ENCODE data around the gene ZNF773. TPM values are rescaled to one million over a fixed set of nuclear protein-coding genes. Genes with fewer than 3 reads are reported as not detected.

Gene ZNF773
- total and polyA plus RNA-seq, 8 donors = 0.45 to 9.9 (median 1.9) TPM

DNA sequence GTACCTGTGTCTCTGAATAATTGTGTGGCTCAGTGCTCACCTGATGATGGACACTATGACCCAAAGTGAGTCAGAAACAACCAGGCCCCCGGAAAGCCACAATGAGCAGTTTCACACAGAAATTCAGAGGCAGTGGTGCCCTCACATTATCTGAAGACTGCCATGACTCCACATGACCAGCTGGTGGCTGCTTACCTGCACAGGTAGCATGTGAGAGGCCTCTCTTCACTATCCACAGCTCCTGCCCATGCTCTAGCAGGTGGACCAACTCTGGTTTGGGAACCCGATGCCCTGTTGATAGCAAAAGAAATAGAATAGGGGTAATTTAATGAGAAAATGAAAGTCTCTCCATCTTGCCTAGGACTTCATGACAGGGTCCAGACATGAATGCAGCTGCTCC is 52.7 kb downstream of the ZNF773 start:
- Histone ChIP-seq H3K36me3 (peaks cover 75 to 100% (median 90%) of the 10 kb centered on the region in 4 donors), H3K4me3 (no peak overlapping the region), H3K27me3 (no peaks in the 10 kb centered on the region), H3K9me3 (peaks cover 36 to 99% (median 87%) of the 10 kb centered on the region in 4 donors), H3K4me1 (no peaks in the 10 kb centered on the region), H3K27ac (no peak overlapping the region)
- DNase-seq = no peak
- TF ChIP-seq POLR2A (IDR thresholded peaks at IDR 0.05) (no peak), POLR2AphosphoS5 (IDR thresholded peaks at IDR 0.05) (no peak), EP300 (IDR thresholded peaks at IDR 0.05) (no peak)
- TF ChIP-seq, protein P1, sequence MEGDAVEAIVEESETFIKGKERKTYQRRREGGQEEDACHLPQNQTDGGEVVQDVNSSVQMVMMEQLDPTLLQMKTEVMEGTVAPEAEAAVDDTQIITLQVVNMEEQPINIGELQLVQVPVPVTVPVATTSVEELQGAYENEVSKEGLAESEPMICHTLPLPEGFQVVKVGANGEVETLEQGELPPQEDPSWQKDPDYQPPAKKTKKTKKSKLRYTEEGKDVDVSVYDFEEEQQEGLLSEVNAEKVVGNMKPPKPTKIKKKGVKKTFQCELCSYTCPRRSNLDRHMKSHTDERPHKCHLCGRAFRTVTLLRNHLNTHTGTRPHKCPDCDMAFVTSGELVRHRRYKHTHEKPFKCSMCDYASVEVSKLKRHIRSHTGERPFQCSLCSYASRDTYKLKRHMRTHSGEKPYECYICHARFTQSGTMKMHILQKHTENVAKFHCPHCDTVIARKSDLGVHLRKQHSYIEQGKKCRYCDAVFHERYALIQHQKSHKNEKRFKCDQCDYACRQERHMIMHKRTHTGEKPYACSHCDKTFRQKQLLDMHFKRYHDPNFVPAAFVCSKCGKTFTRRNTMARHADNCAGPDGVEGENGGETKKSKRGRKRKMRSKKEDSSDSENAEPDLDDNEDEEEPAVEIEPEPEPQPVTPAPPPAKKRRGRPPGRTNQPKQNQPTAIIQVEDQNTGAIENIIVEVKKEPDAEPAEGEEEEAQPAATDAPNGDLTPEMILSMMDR (IDR thresholded peaks at IDR 0.05) = no peak
- intact Hi-C loops (cut with DNase I; ENCODE audit: low total_unique reads) = no loop called here
- WGBS, 5 donors = 93 to 100% (median 94%) methylated on average over 2 of the region's 2 CpGs

- TF ChIP-seq POLR2A (IDR thresholded peaks at IDR 0.05) = no peak
- TF ChIP-seq EP300 (IDR thresholded peaks at IDR 0.05) = no peak
- no peak for TF ChIP-seq POLR2AphosphoS5 (IDR thresholded peaks at IDR 0.05)
- TF ChIP-seq, protein P1 (IDR thresholded peaks at IDR 0.05) = no peak
- DNase-seq = no peak
- intact Hi-C loops (cut with DNase I; ENCODE audit: low total_unique reads) = no loop called here
- no peak overlapping the region for H3K4me3 ChIP-seq
- peaks cover 31 to 47% (median 37%) of the 10 kb centered on the region in 4 donors for H3K36me3 ChIP-seq
- H3K27ac ChIP-seq = no peak overlapping the region
- WGBS, 5 donors = 74 to 82% (median 77%) methylated on average over 5 of the region's 5 CpGs
- H3K9me3 ChIP-seq = peaks cover 3 to 82% (median 47%) of the 10 kb centered on the region in 4 donors
- peaks cover 14 to 27% (median 25%) of the 10 kb centered on the region in 4 donors for H3K4me1 ChIP-seq
- H3K27me3 ChIP-seq = no peaks in the 10 kb centered on the region
Observed at GRCh38 chr19:57557659-57558058, 57.9 kb downstream of the ZNF773 start.

Small RNAs within 50 kb of the gene (small RNA-seq; reads per million reads assigned to genes)
- gene VN1R107P = 0 reads per million in 4 donors

Other genes starting within 250 kb of the ZNF773 start
- 100 to 1,000 TPM in 1 of 5 donors, 10 to 100 TPM in 4; 46.5 to 140 (median 56.7) TPM for gene ZNF460, start 219.5 kb upstream of the ZNF773 start, total RNA-seq
- under 1 TPM; 0.25 to 0.75 (median 0.31) TPM for gene ZNF460, start 219.5 kb upstream of the ZNF773 start, polyA plus RNA-seq
- gene ZNF543, start 179.5 kb upstream of the ZNF773 start, total RNA-seq = 10 to 100 TPM in 3 of 5 donors, 1 to 10 TPM in 2; 1.2 to 24.6 (median 14.3) TPM
- gene ZNF543, start 179.5 kb upstream of the ZNF773 start, polyA plus RNA-seq = 1 to 10 TPM in 1 of 3 donors, under 1 TPM in 2; 0.56 to 1.1 (median 0.61) TPM
- 10 to 100 TPM in 2 of 5 donors, 1 to 10 TPM in 2, not detected in 1; 1.2 to 16.1 (median 8.2) TPM for gene ZNF304, start 148.7 kb upstream of the ZNF773 start, total RNA-seq
- gene ZNF304, start 148.7 kb upstream of the ZNF773 start, polyA plus RNA-seq = 1 to 10 TPM; 1.2 to 3.4 (median 1.3) TPM
- gene TRAPPC2B, start 136.4 kb upstream of the ZNF773 start, total RNA-seq = 10 to 100 TPM in 3 of 5 donors, 1 to 10 TPM in 1, not detected in 1; 4.1 to 42.0 (median 17.4) TPM
- gene TRAPPC2B, start 136.4 kb upstream of the ZNF773 start, polyA plus RNA-seq = 10 to 100 TPM; 11.6 to 23.5 (median 21.9) TPM
- 1 to 10 TPM in 2 of 5 donors, under 1 TPM in 1, not detected in 2; under 0.01 to 3.0 (median 1.7) TPM for gene ZNF547, start 136.4 kb upstream of the ZNF773 start, total RNA-seq
- gene ZNF547, start 136.4 kb upstream of the ZNF773 start, polyA plus RNA-seq = 1 to 10 TPM in 2 of 3 donors, under 1 TPM in 1; 0.50 to 2.4 (median 1.8) TPM
- 10 to 100 TPM in 4 of 5 donors, 1 to 10 TPM in 1; 5.5 to 48.5 (median 16.8) TPM for gene ZNF548, start 110.1 kb upstream of the ZNF773 start, total RNA-seq
- gene ZNF548, start 110.1 kb upstream of the ZNF773 start, polyA plus RNA-seq = 1 to 10 TPM; 2.6 to 4.8 (median 3.4) TPM
- gene ZNF17, start 88.8 kb upstream of the ZNF773 start, total RNA-seq = 100 to 1,000 TPM in 1 of 5 donors, 10 to 100 TPM in 2, 1 to 10 TPM in 2; 2.3 to 138 (median 21.9) TPM
- 1 to 10 TPM; 1.5 to 2.0 (median 1.6) TPM for gene ZNF17, start 88.8 kb upstream of the ZNF773 start, polyA plus RNA-seq
- gene ZNF749, start 64.6 kb upstream of the ZNF773 start, total RNA-seq = 10 to 100 TPM in 3 of 5 donors, 1 to 10 TPM in 2; 5.3 to 28.1 (median 11.7) TPM
- 1 to 10 TPM; 4.6 to 7.9 (median 6.7) TPM for gene ZNF749, start 64.6 kb upstream of the ZNF773 start, polyA plus RNA-seq
- 1 to 10 TPM in 2 of 5 donors, not detected in 3; 1.5 to 9.0 TPM for gene VN1R1, start 42.8 kb upstream of the ZNF773 start, total RNA-seq
- gene VN1R1, start 42.8 kb upstream of the ZNF773 start, polyA plus RNA-seq = under 1 TPM in 1 of 3 donors, not detected in 2; 0.33 TPM
- gene ZNF772, start 22.4 kb upstream of the ZNF773 start, total RNA-seq = 10 to 100 TPM in 1 of 5 donors, 1 to 10 TPM in 4; 1.4 to 25.9 (median 3.2) TPM
- gene ZNF772, start 22.4 kb upstream of the ZNF773 start, polyA plus RNA-seq = 1 to 10 TPM in 1 of 3 donors, under 1 TPM in 2; 0.37 to 1.1 (median 0.92) TPM
- 10 to 100 TPM in 3 of 5 donors, 1 to 10 TPM in 1, not detected in 1; 1.3 to 23.9 (median 13.0) TPM for gene ZNF419, start 12.2 kb upstream of the ZNF773 start, total RNA-seq
- gene ZNF419, start 12.2 kb upstream of the ZNF773 start, polyA plus RNA-seq = 1 to 10 TPM; 1.4 to 4.6 (median 2.0) TPM
- 10 to 100 TPM in 1 of 5 donors, 1 to 10 TPM in 4; 2.3 to 15.2 (median 6.7) TPM for gene ZNF549, start 27.4 kb downstream of the ZNF773 start, total RNA-seq
- gene ZNF549, start 27.4 kb downstream of the ZNF773 start, polyA plus RNA-seq = 1 to 10 TPM; 1.2 to 2.3 (median 2.0) TPM
- gene ZNF550, start 59.9 kb downstream of the ZNF773 start, total RNA-seq = 10 to 100 TPM in 3 of 5 donors, 1 to 10 TPM in 2; 2.8 to 35.0 (median 12.5) TPM
- 1 to 10 TPM; 1.1 to 3.0 (median 1.7) TPM for gene ZNF550, start 59.9 kb downstream of the ZNF773 start, polyA plus RNA-seq
- gene ZNF416, start 79.0 kb downstream of the ZNF773 start, total RNA-seq = 10 to 100 TPM in 1 of 5 donors, 1 to 10 TPM in 2, under 1 TPM in 1, not detected in 1; 0.87 to 25.0 (median 3.8) TPM
- 1 to 10 TPM in 2 of 3 donors, under 1 TPM in 1; 1.00 to 2.7 (median 2.3) TPM for gene ZNF416, start 79.0 kb downstream of the ZNF773 start, polyA plus RNA-seq
- gene ZIK1, start 84.2 kb downstream of the ZNF773 start, total RNA-seq = 10 to 100 TPM in 1 of 5 donors, under 1 TPM in 2, not detected in 2; 0.29 to 14.7 (median 0.89) TPM
- 1 to 10 TPM in 1 of 3 donors, under 1 TPM in 2; 0.62 to 1.3 (median 0.92) TPM for gene ZIK1, start 84.2 kb downstream of the ZNF773 start, polyA plus RNA-seq
- 1 to 10 TPM in 3 of 5 donors, not detected in 2; 1.0 to 6.4 (median 2.3) TPM for gene ZNF530, start 99.9 kb downstream of the ZNF773 start, total RNA-seq
- 1 to 10 TPM in 2 of 3 donors, under 1 TPM in 1; 0.81 to 3.8 (median 2.2) TPM for gene ZNF530, start 99.9 kb downstream of the ZNF773 start, polyA plus RNA-seq
- 10 to 100 TPM in 4 of 5 donors, 1 to 10 TPM in 1; 6.2 to 21.7 (median 11.6) TPM for gene ZNF134, start 114.3 kb downstream of the ZNF773 start, total RNA-seq
- gene ZNF134, start 114.3 kb downstream of the ZNF773 start, polyA plus RNA-seq = 1 to 10 TPM; 3.8 to 5.0 (median 4.2) TPM
- gene ZNF211, start 133.2 kb downstream of the ZNF773 start, total RNA-seq = 10 to 100 TPM in 3 of 5 donors, 1 to 10 TPM in 2; 5.4 to 37.1 (median 14.6) TPM
- gene ZNF211, start 133.2 kb downstream of the ZNF773 start, polyA plus RNA-seq = 1 to 10 TPM; 4.4 to 9.8 (median 5.7) TPM
- gene ZSCAN4, start 169.0 kb downstream of the ZNF773 start, total RNA-seq = 1 to 10 TPM in 1 of 5 donors, not detected in 4; 1.5 TPM
- gene ZSCAN4, start 169.0 kb downstream of the ZNF773 start, polyA plus RNA-seq = under 1 TPM in 2 of 3 donors, not detected in 1; 0.05 to 0.76 TPM
- gene ZNF551, start 182.0 kb downstream of the ZNF773 start, total RNA-seq = 10 to 100 TPM in 2 of 5 donors, 1 to 10 TPM in 1, under 1 TPM in 1, not detected in 1; 0.87 to 18.7 (median 10.1) TPM
- 1 to 10 TPM in 2 of 3 donors, under 1 TPM in 1; 1.00 to 1.8 (median 1.6) TPM for gene ZNF551, start 182.0 kb downstream of the ZNF773 start, polyA plus RNA-seq
- gene ZNF154, start 209.3 kb downstream of the ZNF773 start, total RNA-seq = 10 to 100 TPM in 1 of 5 donors, under 1 TPM in 2, not detected in 2; 0.45 to 21.8 (median 0.58) TPM
- gene ZNF154, start 209.3 kb downstream of the ZNF773 start, polyA plus RNA-seq = 1 to 10 TPM in 1 of 3 donors, under 1 TPM in 2; 0.25 to 2.3 (median 0.61) TPM
- 10 to 100 TPM in 3 of 5 donors, 1 to 10 TPM in 1, under 1 TPM in 1; 0.58 to 33.3 (median 13.0) TPM for gene ZNF671, start 227.7 kb downstream of the ZNF773 start, total RNA-seq
- 1 to 10 TPM in 2 of 3 donors, under 1 TPM in 1; 0.75 to 3.4 (median 1.2) TPM for gene ZNF671, start 227.7 kb downstream of the ZNF773 start, polyA plus RNA-seq
- gene ZNF776, start 246.9 kb downstream of the ZNF773 start, total RNA-seq = 10 to 100 TPM; 11.1 to 72.0 (median 27.7) TPM
- 1 to 10 TPM; 1.9 to 4.4 (median 2.9) TPM for gene ZNF776, start 246.9 kb downstream of the ZNF773 start, polyA plus RNA-seq

Data from stomach (tissue), 9 donors.